H7 (cell line): ENCODE data around the gene ADCY7. TPM values are rescaled to one million over a fixed set of nuclear protein-coding genes. Genes with fewer than 3 reads are reported as not detected.

ENCODE experiments used
- DNase-seq: peaks from one replicate; pipeline ENCODE4 v3.0.0; 2012
- H3K27me3 ChIP-seq: 2 replicates; pipeline ENCODE4 v1.6.0; 2011; ENCODE audit warnings: mild to moderate bottlenecking, low read length; ENCODE audit not compliant: control insufficient read depth, insufficient read depth
- H3K36me3 ChIP-seq: replicated peaks from 2 replicates; pipeline ENCODE4 v1.5.1; 2011; ENCODE audit warnings: low read length; ENCODE audit not compliant: control insufficient read depth, insufficient read depth
- H3K4me3 ChIP-seq: 2 replicates; pipeline ENCODE4 v1.5.1; 2011; ENCODE audit warnings: low read depth, mild to moderate bottlenecking, control low read depth, low read length, moderate library complexity; ENCODE audit not compliant: insufficient read depth
- total RNA-seq: library from RNA; depleted of rRNA; stranded (reverse); fragments of >200 nt; shearing (Covaris generic); gene quantifications from 2 replicates; pipeline ENCODE4 v1.2.3, GENCODE V29; 2014

Gene ADCY7
- total RNA-seq, 1 experiment from 2014 or later = 2.5 TPM

DNA sequence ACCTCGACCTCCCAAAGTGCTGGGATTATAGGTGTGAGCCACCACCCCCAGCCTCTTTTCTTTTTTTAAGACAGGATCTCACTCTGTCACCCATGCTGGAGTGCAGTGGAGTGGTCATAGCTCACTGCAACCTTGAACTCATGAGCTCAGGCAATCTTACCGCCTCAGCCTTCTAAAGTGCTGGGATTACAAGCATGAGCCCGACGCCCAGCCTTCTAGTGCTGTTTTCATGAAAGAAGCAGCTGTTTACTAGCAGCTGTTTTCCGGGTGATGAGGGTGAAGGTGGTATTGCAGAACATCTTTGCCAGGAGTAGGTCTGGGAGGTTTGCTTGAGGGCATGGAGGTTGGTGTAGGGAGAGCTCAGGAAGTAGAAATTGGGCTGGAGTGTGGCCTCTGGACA lies 2.0 kb downstream of the ADCY7 start:
- H3K27me3 ChIP-seq = no peaks in the 10 kb centered on the region
- no peaks in the 10 kb centered on the region for H3K36me3 ChIP-seq
- no peak for DNase-seq

DNA sequence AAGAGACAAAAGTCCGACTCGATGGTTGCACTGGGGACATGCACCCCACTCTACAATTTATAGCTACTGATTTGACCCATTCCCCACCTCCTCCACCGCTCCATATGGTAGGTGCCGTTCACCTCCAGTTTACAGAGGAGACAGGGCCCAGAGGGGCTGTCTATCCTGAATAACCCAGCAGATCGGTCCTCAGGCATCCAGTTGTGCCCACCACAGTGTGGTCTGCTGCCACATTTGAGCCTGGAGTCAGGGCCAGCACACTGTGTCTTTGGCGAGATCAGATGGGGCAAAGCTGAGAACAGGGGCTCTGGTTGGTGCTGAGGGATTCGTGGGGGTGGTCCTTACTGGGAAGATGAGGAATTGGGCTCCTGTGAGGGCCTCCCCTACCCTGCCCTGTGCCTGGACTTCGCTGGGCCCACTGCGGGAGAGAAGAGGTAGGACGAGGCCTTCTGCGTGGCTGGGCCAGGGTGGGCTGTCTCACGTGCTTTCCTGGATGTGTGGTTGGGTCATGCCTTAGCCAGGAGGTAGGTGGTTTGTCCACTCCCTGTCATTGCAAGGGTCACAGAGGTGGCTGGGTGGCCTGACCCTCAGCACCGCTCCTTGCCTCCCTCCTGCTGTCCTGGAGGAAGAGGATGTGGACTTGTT lies 2.8 kb downstream of the ADCY7 start:
- DNase-seq = peak; percentile 33
- Histone ChIP-seq H3K36me3 (no peaks in the 10 kb centered on the region), H3K4me3 (no peak overlapping the region)

More for the DNA sequence above, 2.0 kb downstream of the ADCY7 start:
- no peak overlapping the region for H3K4me3 ChIP-seq

DNA sequence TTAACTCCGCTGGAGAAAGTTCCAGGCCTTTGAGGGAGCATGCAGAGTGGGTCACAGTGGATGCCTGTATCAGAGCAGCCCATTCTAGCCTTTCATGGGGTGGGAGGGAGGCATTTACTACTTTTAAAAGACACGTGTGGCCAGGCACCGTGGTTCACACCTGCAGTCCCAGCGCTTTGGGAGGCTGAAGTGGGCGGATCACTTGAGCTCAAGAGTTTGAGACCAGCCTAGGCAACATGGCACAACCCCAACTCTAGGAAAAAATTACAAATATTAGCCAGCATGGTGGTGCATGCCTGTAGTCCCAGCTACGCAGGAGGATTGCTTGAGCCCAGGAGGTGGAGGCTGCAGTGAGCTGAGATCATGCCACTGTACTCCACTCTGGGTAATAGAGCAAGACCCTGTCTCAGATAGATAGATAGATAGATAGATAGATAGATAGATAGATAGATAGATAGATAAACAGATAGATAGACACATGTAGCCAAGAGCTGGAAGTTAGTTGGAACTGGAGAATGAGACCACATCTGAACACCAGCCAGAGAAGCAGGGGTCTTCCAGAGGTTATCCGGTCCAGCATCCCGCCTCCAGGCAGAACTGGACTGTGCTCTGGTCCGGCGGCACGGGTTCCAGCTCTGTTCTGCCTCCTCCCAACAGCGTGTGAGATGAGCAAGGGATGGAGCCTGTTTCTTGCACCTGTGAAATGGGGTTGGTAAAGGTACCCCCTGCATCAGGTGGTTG lies 3.6 kb downstream of the ADCY7 start:
- peak; percentile 22 for DNase-seq
- Histone ChIP-seq H3K4me3 (no peak overlapping the region), H3K27me3 (no peaks in the 10 kb centered on the region), H3K36me3 (no peaks in the 10 kb centered on the region)

More for the DNA sequence above, 2.8 kb downstream of the ADCY7 start:
- no peaks in the 10 kb centered on the region for H3K27me3 ChIP-seq

DNA sequence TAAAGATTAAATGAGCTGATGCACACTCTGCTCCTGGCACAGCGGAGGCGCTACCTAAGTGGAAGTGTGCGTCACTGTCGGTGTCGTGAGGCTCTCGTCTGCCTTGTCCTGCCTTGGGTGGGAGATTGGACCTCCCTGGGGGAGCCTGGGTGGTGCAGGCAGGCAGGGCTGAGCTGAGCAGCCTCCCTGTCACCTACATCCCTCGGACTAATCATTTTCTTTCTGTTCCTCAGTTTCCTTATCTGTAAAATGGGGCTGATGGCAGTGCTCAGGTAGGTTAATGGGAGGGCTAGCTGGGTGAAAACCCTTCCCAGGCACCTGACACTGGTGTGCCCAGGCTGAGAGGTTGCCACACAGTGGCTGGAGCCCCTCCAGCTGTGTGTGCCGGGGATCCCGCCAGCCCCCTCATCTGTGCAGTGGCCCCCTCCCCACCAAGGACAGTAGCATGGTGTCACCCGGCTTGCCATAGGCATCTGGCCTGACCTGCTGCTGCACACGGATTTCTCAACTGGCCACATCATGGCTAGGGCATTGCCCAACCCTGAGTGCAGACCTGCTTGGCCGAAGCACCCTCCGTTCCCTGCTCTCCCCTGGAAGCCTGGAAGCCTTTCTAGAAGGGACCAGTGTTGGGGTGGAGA lies 4.3 kb downstream of the ADCY7 start:
- Histone ChIP-seq H3K36me3 (no peaks in the 10 kb centered on the region), H3K27me3 (no peaks in the 10 kb centered on the region), H3K4me3 (no peak overlapping the region)
- DNase-seq = peak; percentile 51

DNA sequence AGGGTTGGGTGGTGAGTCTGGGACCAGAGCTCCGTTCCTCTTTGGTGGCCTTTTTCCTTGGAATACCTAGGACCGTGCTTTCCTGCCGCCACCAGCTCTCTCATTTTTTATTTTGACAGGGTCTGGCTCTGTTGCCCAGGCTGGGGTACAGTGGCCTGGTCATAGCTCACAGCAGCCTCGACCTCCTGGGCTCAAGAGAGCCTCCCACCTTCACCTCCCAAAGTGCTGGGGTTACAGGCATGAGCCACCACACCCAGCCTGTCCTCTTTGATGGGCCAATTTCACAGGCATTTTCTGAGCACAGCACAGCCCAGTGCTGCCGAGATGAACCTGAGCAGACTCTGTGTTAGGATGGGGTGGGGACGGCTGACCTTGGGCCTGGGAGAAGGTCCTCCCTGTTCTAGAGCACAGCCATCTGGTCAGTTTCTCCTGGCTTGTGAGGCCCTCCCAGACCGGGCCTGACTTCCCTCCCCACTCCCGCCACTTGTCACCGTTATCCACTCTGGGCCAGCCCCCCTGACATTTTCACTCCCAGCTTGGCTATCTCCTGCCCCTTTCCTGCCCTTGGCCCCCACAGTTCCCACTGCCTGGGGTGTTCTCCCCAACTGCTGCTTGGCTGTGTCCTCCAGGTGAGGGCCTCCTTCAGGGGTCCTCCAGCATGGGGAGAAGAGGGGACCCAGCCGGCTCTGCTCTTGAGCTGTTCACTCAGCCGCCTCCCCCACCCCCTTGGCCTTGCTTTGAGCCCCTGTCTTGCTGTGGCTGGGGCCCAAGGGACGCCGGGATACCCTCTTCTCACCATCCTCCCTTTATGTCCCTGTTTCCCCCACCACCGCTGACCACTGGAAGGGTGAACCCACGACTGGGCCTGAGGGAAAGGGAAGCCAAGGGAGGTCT lies 5.0 kb downstream of the ADCY7 start:
- Histone ChIP-seq H3K36me3 (no peaks in the 10 kb centered on the region), H3K27me3 (no peaks in the 10 kb centered on the region), H3K4me3 (no peak overlapping the region)
- DNase-seq = peak; percentile 49

DNA sequence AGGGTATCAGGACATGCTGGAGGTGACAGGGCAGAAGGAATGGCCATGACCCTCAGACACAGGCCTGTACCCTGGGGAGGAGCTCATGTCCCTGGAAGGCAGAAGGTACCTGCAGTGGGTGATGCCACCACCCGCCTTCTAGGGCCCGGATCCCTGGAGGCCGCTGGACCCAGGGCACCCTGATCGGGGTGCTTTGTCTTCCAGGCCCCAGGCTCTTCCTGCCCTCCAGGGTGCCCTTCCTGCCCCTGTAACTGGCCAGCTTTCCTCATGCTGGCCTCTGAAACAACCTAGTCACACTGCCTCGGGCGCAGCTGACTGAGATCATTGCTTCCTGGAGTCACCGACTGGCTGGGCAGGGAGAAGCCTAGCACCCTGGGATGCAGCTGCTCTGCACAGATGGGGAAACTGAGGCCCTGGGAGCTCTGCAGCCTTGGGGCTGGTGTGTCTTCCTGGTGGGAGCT lies 5.8 kb downstream of the ADCY7 start:
- no peak overlapping the region for H3K4me3 ChIP-seq
- peak; percentile 47 for DNase-seq
- H3K27me3 ChIP-seq = no peaks in the 10 kb centered on the region
- H3K36me3 ChIP-seq = no peaks in the 10 kb centered on the region

DNA sequence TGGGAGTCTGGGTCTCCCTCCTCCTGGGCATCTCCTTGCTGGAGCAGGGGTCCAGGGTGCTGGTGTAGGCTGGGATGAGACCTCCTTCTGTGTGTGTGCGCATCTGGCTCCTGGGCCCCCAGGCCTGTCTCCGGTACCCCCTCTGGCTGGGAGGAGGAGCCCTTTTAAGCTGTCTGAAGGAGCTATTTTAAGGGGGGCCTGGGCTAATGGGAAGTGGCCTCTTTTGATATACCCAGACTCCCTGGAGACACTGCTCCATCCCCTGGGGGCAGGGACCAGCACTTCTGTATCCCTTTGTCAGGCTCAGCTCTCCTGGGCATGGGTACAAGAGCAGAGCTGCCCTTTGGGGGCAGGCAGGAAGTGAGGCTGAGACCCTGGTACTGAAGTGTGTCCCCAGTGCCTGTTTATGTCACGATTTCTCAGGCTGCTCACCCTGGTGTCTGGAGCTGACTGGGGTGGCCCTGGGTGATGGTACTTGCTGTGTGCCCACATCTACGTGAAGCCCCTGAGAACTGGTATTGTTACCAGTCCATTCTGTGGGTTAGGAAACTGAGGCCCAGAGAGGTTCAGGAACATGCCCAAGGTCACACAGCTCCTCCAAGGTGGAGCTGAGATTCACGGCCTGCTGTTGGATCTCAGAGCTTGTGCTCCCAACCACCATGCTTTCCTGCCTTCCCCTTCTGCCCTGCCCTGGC lies 6.5 kb downstream of the ADCY7 start:
- peak; percentile 43 for DNase-seq
- H3K36me3 ChIP-seq = no peaks in the 10 kb centered on the region
- H3K4me3 ChIP-seq = no peak overlapping the region
- no peaks in the 10 kb centered on the region for H3K27me3 ChIP-seq

DNA sequence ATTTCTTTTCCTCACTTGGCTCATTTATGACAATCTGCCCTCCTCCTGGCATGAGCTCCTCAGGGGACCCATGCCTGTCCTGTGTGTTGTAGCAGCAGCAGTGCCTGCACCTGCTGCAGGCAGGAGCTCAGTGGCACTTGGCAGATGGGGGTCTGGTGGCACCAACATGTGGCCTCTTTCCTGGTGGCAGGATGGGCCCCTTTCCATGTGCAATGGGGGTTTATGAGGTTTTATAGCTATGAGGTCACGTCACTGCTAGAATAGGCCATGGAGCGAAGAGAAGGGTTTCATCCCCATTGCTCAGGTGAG lies 7.0 kb downstream of the ADCY7 start:
- Histone ChIP-seq H3K4me3 (no peak overlapping the region), H3K27me3 (no peaks in the 10 kb centered on the region), H3K36me3 (no peaks in the 10 kb centered on the region)
- DNase-seq = no peak

DNA sequence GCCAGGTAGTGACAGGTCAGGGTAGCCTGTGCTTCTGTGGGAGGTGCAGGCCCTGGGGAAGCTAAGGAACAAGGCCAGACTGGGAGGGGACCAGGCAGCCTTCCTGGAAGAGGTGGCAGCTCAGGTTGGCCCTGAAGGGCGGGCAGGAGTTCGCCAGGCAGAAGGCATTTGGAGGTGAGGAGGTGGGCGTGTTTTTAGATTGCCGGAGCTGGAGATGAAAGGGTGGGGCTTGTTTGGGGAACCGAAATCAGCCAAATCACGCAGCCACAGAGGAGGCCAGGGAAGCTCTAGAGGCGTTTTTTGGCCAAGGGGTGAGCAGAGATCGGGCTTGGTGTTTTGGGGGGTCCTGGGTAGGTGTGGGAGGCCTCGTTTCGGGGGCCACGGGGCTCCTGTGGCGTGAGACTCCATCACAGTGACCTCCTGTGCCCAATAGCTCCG lies 7.6 kb downstream of the ADCY7 start:
- no peak overlapping the region for H3K4me3 ChIP-seq
- H3K36me3 ChIP-seq = no peaks in the 10 kb centered on the region
- DNase-seq = no peak
- H3K27me3 ChIP-seq = no peaks in the 10 kb centered on the region

DNA sequence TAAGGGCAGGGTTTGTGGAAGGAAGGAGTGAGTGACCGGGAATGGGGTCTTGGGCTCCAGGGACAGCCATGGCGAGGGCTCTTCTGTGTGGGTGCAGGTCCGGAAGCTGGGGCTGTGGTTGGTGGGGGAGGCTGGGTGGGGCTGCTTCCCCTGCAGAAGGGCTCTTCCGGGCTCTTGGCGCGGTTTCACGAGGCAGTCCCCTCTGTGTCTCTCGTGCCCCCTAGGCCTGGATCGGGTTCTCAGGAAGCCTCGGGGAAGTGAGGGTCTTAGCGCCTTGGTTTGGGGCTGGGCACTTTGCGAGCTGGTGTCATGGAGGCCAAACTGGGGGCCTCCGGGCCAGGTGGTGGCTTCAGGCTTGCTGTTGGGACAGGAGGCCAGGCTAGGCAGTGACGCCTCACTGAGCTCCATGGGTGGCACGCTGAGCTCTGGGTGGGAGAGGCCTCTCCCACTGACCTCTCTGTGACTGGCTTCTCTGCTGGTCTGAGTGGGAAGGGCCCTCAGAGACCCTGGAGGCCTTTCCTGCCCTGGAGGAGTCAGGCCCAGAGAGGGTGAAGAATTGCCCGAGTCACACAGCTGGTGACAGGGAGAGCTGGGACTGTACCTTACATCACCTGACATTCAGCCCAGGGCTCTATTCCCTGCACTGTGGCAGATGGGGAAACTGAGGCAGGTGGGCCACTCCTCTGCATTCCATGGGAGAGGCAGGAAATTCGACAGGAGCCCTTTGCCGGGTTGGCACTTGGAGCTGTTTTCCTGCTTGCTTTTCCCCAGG lies 8.2 kb downstream of the ADCY7 start:
- no peaks in the 10 kb centered on the region for H3K36me3 ChIP-seq
- no peak overlapping the region for H3K4me3 ChIP-seq
- DNase-seq = peak; percentile 62
- no peaks in the 10 kb centered on the region for H3K27me3 ChIP-seq

DNA sequence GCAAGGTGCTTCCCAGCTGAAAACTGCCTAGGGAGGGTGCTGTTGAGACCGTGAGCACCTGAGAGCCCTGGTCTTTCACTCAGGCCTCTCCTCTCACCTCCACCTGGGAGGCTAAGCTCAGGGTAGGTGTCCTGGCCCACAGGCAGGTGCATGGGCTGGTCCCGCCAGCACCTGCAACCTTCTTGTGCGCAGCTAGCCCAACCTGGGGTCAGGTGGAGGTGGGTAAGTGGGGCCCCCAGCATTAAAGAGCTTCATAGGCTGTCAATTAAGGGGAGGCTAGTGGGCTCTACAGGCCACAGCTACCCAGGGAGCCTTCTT lies 8.7 kb downstream of the ADCY7 start:
- Histone ChIP-seq H3K36me3 (no peaks in the 10 kb centered on the region), H3K27me3 (no peaks in the 10 kb centered on the region), H3K4me3 (no peak overlapping the region)
- peak; percentile 69 for DNase-seq

DNA sequence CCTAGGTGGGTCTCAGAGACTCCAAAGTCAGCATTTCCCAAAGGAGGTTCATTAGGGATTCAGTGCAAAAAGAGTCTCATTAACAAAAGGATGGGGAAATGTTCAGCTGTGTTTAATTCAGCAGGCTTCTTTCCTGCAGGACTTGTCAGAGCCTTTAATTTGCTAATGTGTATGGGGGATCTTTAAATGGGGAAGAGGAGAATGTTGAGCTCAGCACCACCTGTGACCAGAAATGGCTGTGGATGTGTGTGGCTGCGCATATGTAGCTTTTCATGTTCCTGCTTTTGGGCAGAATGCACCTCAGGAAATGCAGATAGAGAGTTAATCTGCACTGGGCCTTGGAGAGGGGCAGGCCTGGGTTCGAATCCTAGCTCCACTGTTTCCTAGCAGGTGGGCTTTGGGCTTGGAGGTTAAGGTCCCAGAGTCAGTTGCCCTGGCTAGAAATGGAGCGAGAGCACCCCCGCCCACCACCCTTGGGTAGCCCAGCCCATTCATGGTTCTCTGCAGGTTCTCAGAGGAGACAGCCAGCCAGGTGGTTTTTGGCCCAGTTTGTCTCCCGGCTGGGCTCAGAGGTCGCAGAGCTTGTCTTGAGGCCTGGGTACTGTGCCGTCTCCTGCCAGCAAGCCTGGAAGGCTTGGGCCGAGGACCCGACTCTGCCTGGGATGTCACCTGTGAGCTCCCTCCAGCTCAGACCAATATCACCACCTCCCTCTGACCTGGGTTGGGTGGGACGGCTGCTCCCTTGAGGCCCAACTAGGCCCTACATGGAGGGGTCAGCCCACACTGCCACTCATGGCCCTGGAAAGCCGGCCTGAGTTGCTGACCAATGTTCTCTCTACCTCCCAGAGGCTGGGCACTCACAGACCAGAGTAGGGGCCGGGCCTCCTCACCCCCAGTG lies 9.3 kb downstream of the ADCY7 start:
- no peaks in the 10 kb centered on the region for H3K36me3 ChIP-seq
- H3K4me3 ChIP-seq = no peak overlapping the region
- peak; percentile 52 for DNase-seq

DNA sequence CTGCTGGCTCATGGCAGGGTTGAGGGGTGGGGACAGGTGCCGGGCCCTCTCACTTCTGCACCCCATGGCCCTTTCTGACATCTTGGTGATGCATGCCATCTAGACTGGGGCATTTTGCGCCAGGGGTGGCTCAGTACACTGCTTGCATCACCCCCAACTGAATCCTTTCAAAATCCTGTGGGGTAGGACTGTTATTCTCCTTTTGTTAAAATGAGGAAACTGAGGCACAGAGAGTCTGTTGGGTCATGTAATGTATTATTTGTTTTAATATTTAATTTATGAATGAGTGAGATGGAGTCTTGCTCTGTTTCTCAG lies 9.9 kb downstream of the ADCY7 start:
- no peaks in the 10 kb centered on the region for H3K36me3 ChIP-seq
- H3K27me3 ChIP-seq = no peaks in the 10 kb centered on the region
- H3K4me3 ChIP-seq = no peak overlapping the region
- DNase-seq = no peak

More for the DNA sequence above, 9.3 kb downstream of the ADCY7 start:
- no peaks in the 10 kb centered on the region for H3K27me3 ChIP-seq
